K562 treated with DMSO at 1 percent for 48 hours (cell line): ENCODE measurements around the gene TNFRSF8. TPM values are rescaled to one million over a fixed set of nuclear protein-coding genes. Genes with fewer than 3 reads are reported as not detected.

Experiments used
- total RNA-seq: library from RNA; unstranded; fragments of 300-600 nt; gene quantifications from 2 replicates; pipeline ENCODE4 v1.2.3, GENCODE V29; 2022; ENCODE audit warnings: low replicate concordance; ENCODE audit errors: extremely low read depth

Gene TNFRSF8
- not detected in 2 replicates for total RNA-seq

GRCh38 chr1:12063141-12064072 is at the start of gene TNFRSF8:
Gene TNFRSF8, plus strand, starts transcription at chr1:12063303. Its CDS starts 296 bp downstream, at chr1:12063599.

DNA sequence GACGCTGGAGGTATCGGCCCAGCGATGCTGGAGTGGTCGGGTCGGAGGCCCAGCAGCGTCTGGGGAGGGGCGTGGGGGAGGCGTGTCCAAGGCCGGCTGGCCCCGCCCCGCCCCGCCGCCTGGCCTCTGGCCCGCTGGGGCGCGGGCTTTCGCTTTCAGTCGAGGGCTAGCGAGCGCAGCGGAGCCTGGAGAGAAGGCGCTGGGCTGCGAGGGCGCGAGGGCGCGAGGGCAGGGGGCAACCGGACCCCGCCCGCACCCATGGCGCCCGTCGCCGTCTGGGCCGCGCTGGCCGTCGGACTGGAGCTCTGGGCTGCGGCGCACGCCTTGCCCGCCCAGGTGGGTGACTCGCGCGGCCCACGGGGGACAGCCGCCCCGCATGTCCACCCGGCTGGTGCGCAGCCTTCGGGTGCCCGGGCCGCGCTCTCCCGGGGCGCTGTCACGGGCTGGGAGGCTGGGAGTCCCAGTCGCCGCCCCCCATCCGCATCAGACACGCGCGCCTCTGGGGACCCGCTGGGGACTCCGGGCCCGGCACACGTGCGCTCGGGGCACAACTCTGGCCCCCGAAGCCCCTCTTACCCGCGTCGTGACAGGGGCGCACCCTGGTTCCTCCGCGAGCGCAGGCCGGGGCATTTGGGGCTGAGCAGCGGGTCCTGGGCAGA is 103.9 kb downstream of the TNFRSF8 start, which contains the start of gene TNFRSF1B:
TNFRSF1B (plus strand) TSS at position 158 of the 659 bp plus-strand sequence; CDS start at position 259, 101 bp downstream.

Other genes with a start within 250 kb of the TNFRSF8 start
- gene NPPA, start 215.5 kb upstream of the TNFRSF8 start, total RNA-seq: not detected in 2 replicates
- gene NPPB, start 204.4 kb upstream of the TNFRSF8 start, total RNA-seq: not detected in 2 replicates
- gene KIAA2013, start 136.9 kb upstream of the TNFRSF8 start, total RNA-seq: not detected in 2 replicates
- not detected in 2 replicates for gene PLOD1, start 128.6 kb upstream of the TNFRSF8 start, total RNA-seq
- 158 TPM in 1 of 2 replicates, not detected in the other for gene MFN2, start 82.9 kb upstream of the TNFRSF8 start, total RNA-seq
- not detected in 2 replicates for gene MIIP, start 43.8 kb upstream of the TNFRSF8 start, total RNA-seq
- 361 TPM in 1 of 2 replicates, not detected in the other for gene TNFRSF1B, start 103.7 kb downstream of the TNFRSF8 start, total RNA-seq
- not detected in 2 replicates for gene VPS13D, start 166.7 kb downstream of the TNFRSF8 start, total RNA-seq